ENCODE results near the gene CETN1. TPM values are rescaled to one million over a fixed set of nuclear protein-coding genes. Genes with fewer than 3 reads are reported as not detected.

CETN1 gene
- total RNA-seq, 1 donor from 2014 or later = not detected

DNA sequence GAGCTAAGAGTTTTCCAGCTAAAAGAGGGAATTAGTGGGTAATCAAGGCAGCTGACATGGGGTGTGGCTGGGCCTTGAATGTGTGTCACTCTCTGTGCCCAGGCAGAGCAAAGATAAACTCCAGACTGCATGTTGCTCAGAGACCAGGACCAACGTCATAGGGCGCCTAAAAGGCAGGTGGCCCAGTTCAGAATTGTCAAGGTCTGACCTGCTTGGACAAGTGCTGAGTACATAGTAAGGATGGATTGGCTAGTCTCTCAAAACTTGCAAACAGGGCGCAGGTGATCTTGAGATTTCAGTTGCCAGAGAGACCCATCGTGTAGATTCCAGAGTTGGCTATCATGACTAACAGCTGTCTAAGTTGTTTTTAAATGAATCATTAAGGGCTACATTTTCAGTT is 35.6 kb downstream of the CETN1 start:
- peak; percentile 29 for ATAC-seq (ENCODE audit: poor library complexity)
- intact Hi-C loops (cut with DNase I) = loop anchor here (5.0 kb wide), 1 partner anchor 328 kb away; no protein-coding TSS in a partner anchor

GRCh38 chr18:616380-616995 is 36.3 kb downstream of the CETN1 start:
- DNase-seq (no peak), ATAC-seq (ENCODE audit: poor library complexity) (peak; percentile 82)
- intact Hi-C loops (cut with DNase I) = loop anchor here (5.0 kb wide), 1 partner anchor 329 kb away; no protein-coding TSS in a partner anchor

More for the DNA sequence above, 35.6 kb downstream of the CETN1 start:
- no peak for DNase-seq

DNA sequence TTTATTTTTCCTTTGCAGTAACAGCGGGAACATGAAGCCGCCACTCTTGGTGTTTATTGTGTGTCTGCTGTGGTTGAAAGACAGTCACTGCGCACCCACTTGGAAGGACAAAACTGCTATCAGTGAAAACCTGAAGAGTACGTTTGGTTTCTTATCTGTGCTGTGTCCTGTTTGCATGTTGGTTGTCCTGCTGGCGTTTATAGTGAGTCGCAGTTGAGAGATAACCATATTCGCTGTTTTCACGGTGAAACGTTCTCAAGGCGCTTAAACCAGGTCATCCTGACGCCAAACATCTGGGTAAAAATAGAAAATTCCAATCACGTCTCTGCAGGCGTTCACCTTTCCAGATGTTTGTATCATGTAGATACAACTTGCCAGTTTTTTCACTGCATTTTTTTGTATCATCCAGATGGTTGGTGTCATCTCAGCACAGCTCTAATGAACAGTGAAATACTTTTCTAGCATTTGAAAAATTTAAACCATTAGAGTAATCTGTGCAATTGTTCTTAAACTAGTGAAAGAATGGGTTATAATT is 37.9 kb downstream of the CETN1 start:
- ATAC-seq (ENCODE audit: poor library complexity) (no peak), DNase-seq (no peak)
- intact Hi-C loops (cut with DNase I) = loop anchor here (5.0 kb wide), 1 partner anchor 331 kb away; no protein-coding TSS in a partner anchor

DNA sequence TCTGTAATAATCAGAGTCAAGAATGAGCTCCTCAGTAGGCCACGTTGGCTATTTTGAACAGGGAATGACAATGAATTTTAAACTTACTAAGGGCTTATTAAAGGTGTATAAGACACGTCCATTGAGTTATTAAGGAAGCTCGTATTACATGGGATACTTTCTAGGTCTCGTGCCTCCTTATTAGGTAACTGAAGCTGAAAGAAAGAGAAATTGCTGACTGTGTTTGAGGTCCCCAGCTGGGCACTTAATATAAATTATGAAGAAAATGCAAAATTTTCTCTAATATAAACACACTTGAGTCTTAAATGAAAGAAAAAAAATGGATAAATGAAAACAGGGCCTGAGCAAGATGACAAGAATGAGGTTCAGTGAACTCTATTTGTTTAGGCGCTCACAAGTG is 38.4 kb downstream of the CETN1 start:
- intact Hi-C loops (cut with DNase I) = loop anchor here (5.0 kb wide), 1 partner anchor 331 kb away; no protein-coding TSS in a partner anchor
- ATAC-seq (ENCODE audit: poor library complexity) = no peak

GRCh38 chr18:621291-622043 is 41.3 kb downstream of the CETN1 start:
- ATAC-seq (ENCODE audit: poor library complexity) = no peak
- DNase-seq = no peak
- intact Hi-C loops (cut with DNase I) = loop anchor here (5.0 kb wide), 1 partner anchor 216 kb away; no protein-coding TSS in a partner anchor

More for the DNA sequence above, 38.4 kb downstream of the CETN1 start:
- no peak for DNase-seq

DNA sequence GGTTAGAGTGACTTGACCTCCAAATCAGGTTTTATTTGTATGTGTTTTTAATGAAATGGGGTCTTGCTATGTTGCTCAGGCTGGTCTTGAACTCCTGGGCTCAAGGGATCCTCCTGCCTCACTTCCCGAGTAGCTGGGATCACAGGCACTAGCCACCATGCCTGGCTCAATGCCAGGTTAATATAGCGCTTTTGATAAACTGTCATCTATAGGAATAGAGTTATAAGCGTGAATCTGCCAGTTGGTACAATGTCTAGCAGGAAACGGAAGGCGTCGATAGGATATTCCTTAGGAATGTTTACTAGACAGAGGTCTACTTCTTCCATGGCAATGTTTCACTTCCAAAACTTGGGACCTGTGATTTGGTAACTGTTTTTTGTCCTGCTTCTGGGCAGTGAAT is 42.1 kb downstream of the CETN1 start:
- DNase-seq (no peak), ATAC-seq (ENCODE audit: poor library complexity) (no peak)
- intact Hi-C loops (cut with DNase I) = loop anchor here (5.0 kb wide), 1 partner anchor 215 kb away; no protein-coding TSS in a partner anchor

DNA sequence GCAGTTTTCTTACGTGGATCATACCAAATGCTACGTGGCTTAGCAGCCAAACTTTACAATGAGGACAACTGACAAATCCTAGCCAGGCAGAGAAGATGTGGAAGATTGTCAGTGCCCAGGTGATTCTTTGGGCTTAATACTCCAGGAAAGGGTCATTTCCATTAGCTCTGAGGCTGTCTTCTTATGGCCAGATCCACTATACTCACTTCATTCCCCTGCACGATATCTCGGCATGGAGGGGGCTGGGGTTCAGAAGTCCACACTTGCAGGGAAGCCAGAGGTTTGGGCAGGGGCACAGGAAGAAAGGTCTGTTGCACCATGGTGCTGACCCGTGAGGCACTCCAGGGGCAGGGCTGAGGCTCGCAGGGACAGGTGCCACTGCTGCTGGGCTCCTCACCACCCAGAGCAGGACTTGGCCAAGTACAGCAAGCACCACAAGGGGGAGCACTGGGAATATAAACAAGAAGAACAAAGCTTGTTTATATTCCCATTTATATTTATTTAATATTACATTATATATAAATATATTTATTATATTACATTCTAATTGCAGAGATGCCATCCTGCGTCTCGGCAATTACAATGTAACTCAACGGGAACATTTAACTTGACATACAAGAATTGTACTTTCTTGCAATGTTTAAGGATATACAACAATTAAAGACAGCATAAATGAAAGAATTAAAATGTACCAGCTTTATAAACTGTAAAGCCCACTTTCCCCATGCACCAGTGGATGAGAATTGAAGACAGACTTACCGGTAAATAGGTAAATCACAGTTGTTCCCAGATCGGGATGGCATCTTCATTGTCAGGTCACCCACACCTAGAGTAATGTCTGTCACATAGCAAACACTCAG is 43.8 kb downstream of the CETN1 start:
- intact Hi-C loops (cut with DNase I) = loop anchor here (5.0 kb wide), 1 partner anchor 213 kb away; no protein-coding TSS in a partner anchor
- ATAC-seq (ENCODE audit: poor library complexity) = peak; percentile 55
- DNase-seq = peak; percentile 66

GRCh38 chr18:627231-627630 is 47.1 kb downstream of the CETN1 start:
- ATAC-seq (ENCODE audit: poor library complexity) (no peak), DNase-seq (no peak)
- intact Hi-C loops (cut with DNase I) = no loop called here

DNA sequence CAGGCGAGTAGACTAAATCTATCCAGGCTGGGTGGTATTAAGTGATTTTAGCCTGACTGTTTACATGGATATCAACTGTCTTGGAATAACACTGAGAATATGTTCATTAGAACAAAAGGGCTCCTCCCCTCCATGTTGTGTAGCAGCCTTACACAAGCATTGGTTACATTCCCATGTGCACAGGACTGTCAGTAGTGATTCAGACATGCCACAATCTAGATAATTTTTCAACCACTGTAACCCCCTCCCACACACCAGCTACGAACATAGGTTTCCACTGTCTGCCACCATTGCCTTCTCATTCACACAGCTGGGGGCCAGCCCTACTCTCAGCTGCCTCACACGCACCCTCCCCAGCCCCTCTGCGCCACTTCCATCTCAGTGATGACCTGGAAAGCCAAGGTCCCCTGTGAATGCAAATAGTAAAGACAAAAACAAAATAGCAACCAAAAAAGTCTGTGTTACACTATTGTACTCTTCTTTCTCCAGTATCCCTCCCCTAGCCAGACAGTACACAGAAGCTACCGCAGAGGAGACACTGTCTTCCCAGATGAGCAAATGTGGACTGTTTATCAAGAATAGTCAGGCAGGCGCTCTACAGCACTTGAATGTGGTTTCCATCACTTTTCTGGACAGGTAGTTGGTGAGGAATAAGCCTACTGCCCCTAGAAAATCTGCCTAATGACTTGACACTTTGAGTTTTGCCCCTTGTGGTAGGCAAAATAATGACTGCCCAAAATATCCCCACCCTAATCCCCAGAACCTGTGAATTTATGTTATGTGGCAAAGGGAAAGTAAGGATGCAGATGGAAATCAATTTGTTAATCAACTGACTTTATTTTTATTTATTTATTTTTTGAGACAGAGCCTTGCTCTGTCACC is 49.3 kb downstream of the CETN1 start:
- no peak for ATAC-seq (ENCODE audit: poor library complexity)
- intact Hi-C loops (cut with DNase I) = no loop called here

DNA sequence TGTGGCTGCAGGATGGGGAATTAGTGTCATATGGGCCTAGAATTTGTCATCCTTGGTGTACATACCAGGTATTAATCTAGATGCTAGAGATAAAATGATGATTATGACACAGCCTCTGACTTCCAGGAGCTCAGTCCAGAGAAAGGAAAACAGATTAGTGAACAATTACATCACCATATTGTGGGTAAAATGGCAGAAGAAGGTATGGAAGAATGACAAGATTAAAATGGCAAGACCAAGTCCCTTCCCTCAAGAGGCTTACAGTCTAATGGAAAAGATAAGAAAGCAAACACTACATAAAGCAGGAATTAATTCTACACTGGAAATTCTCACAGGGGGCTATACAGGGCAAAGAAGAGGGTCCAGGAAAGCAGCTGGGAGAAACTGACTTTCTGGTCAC is 51.4 kb downstream of the CETN1 start:
- intact Hi-C loops (cut with DNase I) = no loop called here
- DNase-seq = no peak
- no peak for ATAC-seq (ENCODE audit: poor library complexity)

More for the DNA sequence above, 49.3 kb downstream of the CETN1 start:
- no peak for DNase-seq

Other genes starting within 250 kb of the CETN1 start
- gene COLEC12, start 79.7 kb upstream of the CETN1 start, total RNA-seq = 9.1 TPM
- 0.22 TPM for gene CLUL1, start 16.6 kb downstream of the CETN1 start, total RNA-seq
- 2.7 TPM for gene TYMS, start 77.3 kb downstream of the CETN1 start, total RNA-seq
- gene ENOSF1, start 132.2 kb downstream of the CETN1 start, total RNA-seq = 20.9 TPM
- gene YES1, start 231.9 kb downstream of the CETN1 start, total RNA-seq = 21.8 TPM

Data from Right ventricle myocardium superior (tissue), 1 donor.